ENCODE data around the gene CAMK2N1. TPM values are rescaled to one million over a fixed set of nuclear protein-coding genes. Genes with fewer than 3 reads are reported as not detected.

CAMK2N1 gene
- total RNA-seq, 1 experiment from 2014 or later = 1.5 TPM

GRCh38 chr1:20491866-20492265 lies 5.9 kb upstream of the CAMK2N1 start:
- no peak for DNase-seq
- Histone ChIP-seq H3K36me3 (replicated peaks; ENCODE audit: control insufficient read depth, insufficient read depth, low read length) (no peaks in the 10 kb centered on the region), H3K4me3 (ENCODE audit: insufficient read depth, low read depth, low read length) (no peak overlapping the region), H3K27me3 (ENCODE audit: control insufficient read depth, insufficient read depth, low read length) (peaks cover 39% of the 10 kb centered on the region)

GRCh38 chr1:20491178-20491577 lies 5.2 kb upstream of the CAMK2N1 start:
- H3K27me3 ChIP-seq (ENCODE audit: control insufficient read depth, insufficient read depth, low read length) = peaks cover 46% of the 10 kb centered on the region
- H3K36me3 ChIP-seq (replicated peaks; ENCODE audit: control insufficient read depth, insufficient read depth, low read length) = no peaks in the 10 kb centered on the region
- DNase-seq = no peak
- no peak overlapping the region for H3K4me3 ChIP-seq (ENCODE audit: insufficient read depth, low read depth, low read length)

GRCh38 chr1:20487236-20487590 lies 1.2 kb upstream of the CAMK2N1 start:
- peak; percentile 84 for DNase-seq
- Histone ChIP-seq H3K36me3 (replicated peaks; ENCODE audit: control insufficient read depth, insufficient read depth, low read length) (no peaks in the 10 kb centered on the region), H3K4me3 (ENCODE audit: insufficient read depth, low read depth, low read length) (peak overlapping the region; percentile 85), H3K27me3 (ENCODE audit: control insufficient read depth, insufficient read depth, low read length) (peaks cover 73% of the 10 kb centered on the region)

GRCh38 chr1:20486457-20487235 lies 636 bp upstream of the CAMK2N1 start:
- DNase-seq = peak; percentile 95
- peaks cover 76% of the 10 kb centered on the region for H3K27me3 ChIP-seq (ENCODE audit: control insufficient read depth, insufficient read depth, low read length)
- no peaks in the 10 kb centered on the region for H3K36me3 ChIP-seq (replicated peaks; ENCODE audit: control insufficient read depth, insufficient read depth, low read length)
- peak overlapping the region; percentile 85 for H3K4me3 ChIP-seq (ENCODE audit: insufficient read depth, low read depth, low read length)

- DNase-seq = peak; percentile 77
- no peaks in the 10 kb centered on the region for H3K36me3 ChIP-seq (replicated peaks; ENCODE audit: control insufficient read depth, insufficient read depth, low read length)
- H3K4me3 ChIP-seq (ENCODE audit: insufficient read depth, low read depth, low read length) = peak overlapping the region; percentile 85
- H3K27me3 ChIP-seq (ENCODE audit: control insufficient read depth, insufficient read depth, low read length) = peaks cover 80% of the 10 kb centered on the region
Measured at GRCh38 chr1:20484519-20485462, 1.2 kb downstream of the CAMK2N1 start.

- H3K4me3 ChIP-seq (ENCODE audit: insufficient read depth, low read depth, low read length) = peak overlapping the region; percentile 85
- H3K27me3 ChIP-seq (ENCODE audit: control insufficient read depth, insufficient read depth, low read length) = peaks cover 74% of the 10 kb centered on the region
- DNase-seq = peak; percentile 86
- no peaks in the 10 kb centered on the region for H3K36me3 ChIP-seq (replicated peaks; ENCODE audit: control insufficient read depth, insufficient read depth, low read length)
Measured at GRCh38 chr1:20483833-20484518, 2.0 kb downstream of the CAMK2N1 start.

- no peak for DNase-seq
- Histone ChIP-seq H3K27me3 (ENCODE audit: control insufficient read depth, insufficient read depth, low read length) (peaks cover 72% of the 10 kb centered on the region), H3K36me3 (replicated peaks; ENCODE audit: control insufficient read depth, insufficient read depth, low read length) (no peaks in the 10 kb centered on the region), H3K4me3 (ENCODE audit: insufficient read depth, low read depth, low read length) (peak overlapping the region; percentile 85)
Measured at GRCh38 chr1:20483098-20483832, 2.7 kb downstream of the CAMK2N1 start.

GRCh38 chr1:20481643-20482498 lies 4.1 kb downstream of the CAMK2N1 start:
- Histone ChIP-seq H3K4me3 (ENCODE audit: insufficient read depth, low read depth, low read length) (no peak overlapping the region), H3K27me3 (ENCODE audit: control insufficient read depth, insufficient read depth, low read length) (peaks cover 68% of the 10 kb centered on the region), H3K36me3 (replicated peaks; ENCODE audit: control insufficient read depth, insufficient read depth, low read length) (no peaks in the 10 kb centered on the region)
- DNase-seq = no peak

GRCh38 chr1:20480951-20481617 lies 4.9 kb downstream of the CAMK2N1 start:
- no peak overlapping the region for H3K4me3 ChIP-seq (ENCODE audit: insufficient read depth, low read depth, low read length)
- no peaks in the 10 kb centered on the region for H3K36me3 ChIP-seq (replicated peaks; ENCODE audit: control insufficient read depth, insufficient read depth, low read length)
- H3K27me3 ChIP-seq (ENCODE audit: control insufficient read depth, insufficient read depth, low read length) = peaks cover 68% of the 10 kb centered on the region
- DNase-seq = no peak

GRCh38 chr1:20480243-20480944 lies 5.6 kb downstream of the CAMK2N1 start:
- no peak overlapping the region for H3K4me3 ChIP-seq (ENCODE audit: insufficient read depth, low read depth, low read length)

GRCh38 chr1:20479840-20480239 lies 6.2 kb downstream of the CAMK2N1 start:
- no peak for DNase-seq
- Histone ChIP-seq H3K36me3 (replicated peaks; ENCODE audit: control insufficient read depth, insufficient read depth, low read length) (no peaks in the 10 kb centered on the region), H3K27me3 (ENCODE audit: control insufficient read depth, insufficient read depth, low read length) (peaks cover 66% of the 10 kb centered on the region), H3K4me3 (ENCODE audit: insufficient read depth, low read depth, low read length) (no peak overlapping the region)

More at GRCh38 chr1:20480243-20480944, 5.6 kb downstream of the CAMK2N1 start:
- Histone ChIP-seq H3K27me3 (ENCODE audit: control insufficient read depth, insufficient read depth, low read length) (peaks cover 70% of the 10 kb centered on the region), H3K36me3 (replicated peaks; ENCODE audit: control insufficient read depth, insufficient read depth, low read length) (no peaks in the 10 kb centered on the region)
- no peak for DNase-seq

GRCh38 chr1:20478057-20478635 lies 7.9 kb downstream of the CAMK2N1 start:
- DNase-seq = no peak
- Histone ChIP-seq H3K36me3 (replicated peaks; ENCODE audit: control insufficient read depth, insufficient read depth, low read length) (no peaks in the 10 kb centered on the region), H3K27me3 (ENCODE audit: control insufficient read depth, insufficient read depth, low read length) (peaks cover 49% of the 10 kb centered on the region), H3K4me3 (ENCODE audit: insufficient read depth, low read depth, low read length) (no peak overlapping the region)

Data from H7 (cell line).